Lower lobe of right lung (tissue), 2 donors: ENCODE measurements around the gene ZNF484. TPM values are rescaled to one million over a fixed set of nuclear protein-coding genes. Genes with fewer than 3 reads are reported as not detected.
"Not testable (repeated sequence)": the region's sequence is repeated elsewhere in the genome, so short reads cannot be mapped to it uniquely, and the experiment has no call there.

Experiments used
- ATAC-seq, 2 donors: fragments of 200-7000 bp; cut with Tn5 transposase; one replicate each; pipeline ENCODE4 v1.9.1; 2020 to 2022; ENCODE audit warnings: mild to moderate bottlenecking in 2 of 2, moderate library complexity in 2 of 2
- DNase-seq: peaks from one replicate; pipeline ENCODE4 v3.0.0-alpha.2; 2020
- H3K27ac ChIP-seq: fragments of 200-600 bp; one replicate; pipeline ENCODE4 v1.8.0; 2022
- H3K27me3 ChIP-seq: fragments of 200-600 bp; one replicate; pipeline ENCODE4 v1.8.0; 2022; ENCODE audit warnings: low read depth
- H3K36me3 ChIP-seq: fragments of 200-600 bp; one replicate; pipeline ENCODE4 v1.8.0; 2022; ENCODE audit warnings: mild to moderate bottlenecking
- H3K4me1 ChIP-seq: fragments of 200-600 bp; one replicate; pipeline ENCODE4 v1.8.0; 2022
- H3K4me3 ChIP-seq: fragments of 200-600 bp; one replicate; pipeline ENCODE4 v1.8.0; 2022; ENCODE audit warnings: mild to moderate bottlenecking
- H3K9me3 ChIP-seq: fragments of 200-600 bp; one replicate; pipeline ENCODE4 v1.8.0; 2022
- CTCF ChIP-seq: fragments of 200-600 bp; IDR thresholded peaks from one replicate; pipeline ENCODE4 v1.8.0; 2022; ENCODE audit warnings: antibody characterized with exemption, mild to moderate bottlenecking
- intact Hi-C: fragments of 100-400 bp; cut with DNase I; formaldehyde crosslinking; loops from one replicate; pipeline ENCODE4 v1.11.0; 2022
- long read RNA-seq: library from polyadenylated mRNA; unstranded; transcript quantifications from one replicate; pipeline ENCODE4 v2.0.0, GENCODE V29; 2021
- total RNA-seq: library from RNA; stranded (reverse); fragmentation: NEBNext Ultra II Directional; extraction: Animal tissue kit (Norgen Biotek cat#: 25700); gene quantifications from one replicate; pipeline ENCODE4 v1.2.1, GENCODE V29; 2021
- donor health status: DM: no; HTN: yes; CAD: no; lungs with severe emphysema.

Gene ZNF484
- 9.0 TPM for total RNA-seq
- long read RNA-seq, partial matches to known transcripts = 0 of 5 reads
- long read RNA-seq, other reads (novel, unspliced or antisense) = 3 of 5 reads

DNA sequence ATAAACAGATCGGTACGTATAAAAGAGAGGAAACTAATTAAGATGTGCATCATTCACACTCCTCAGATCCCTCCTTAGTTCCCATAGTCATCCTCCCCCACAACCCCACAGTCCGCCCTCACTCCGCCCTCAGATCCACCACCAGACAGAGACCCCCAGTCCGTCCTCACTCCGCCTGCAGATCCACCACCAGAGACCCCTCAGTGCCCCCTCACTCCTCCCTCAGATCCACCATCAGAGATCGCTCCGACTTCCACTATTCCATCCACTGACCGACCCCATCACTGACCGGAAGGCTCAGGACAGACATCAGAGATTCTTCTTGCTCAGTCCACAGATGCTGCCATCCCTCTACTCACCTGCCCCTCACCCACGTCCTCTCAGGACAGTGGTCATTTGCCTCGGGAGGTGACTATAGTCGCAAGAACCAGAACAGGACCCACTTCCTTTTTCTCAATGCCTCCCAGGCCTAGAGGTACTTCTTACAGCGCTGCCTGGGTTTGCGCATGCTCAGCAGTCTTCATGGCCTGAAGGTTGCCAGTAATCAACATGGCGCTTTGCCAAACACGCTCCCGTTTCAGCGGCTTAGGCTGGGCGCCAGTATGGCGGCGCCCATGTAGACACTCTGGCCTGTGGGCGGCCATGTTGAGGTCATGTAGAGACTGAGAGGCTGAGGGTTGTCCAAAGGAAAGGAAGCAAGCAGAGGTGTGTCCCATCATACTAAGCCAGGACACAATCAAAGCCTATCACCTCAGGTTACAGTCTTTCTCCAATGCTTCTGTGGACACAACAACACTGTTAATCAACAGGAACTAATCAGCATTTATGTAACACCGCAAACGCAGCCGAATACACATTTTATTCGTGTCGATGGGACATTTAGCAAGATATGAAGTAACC lies at the start of gene ZNF484:
Gene ZNF484 (minus strand): TSS at position 508 of the 900 bp plus-strand sequence. CDS start 3,009 bp downstream, outside the sequence.
- DNase-seq = peak; percentile 99
- Histone ChIP-seq H3K9me3 (no peaks in the 10 kb centered on the region), H3K36me3 (no peaks in the 10 kb centered on the region), H3K4me1 (peaks cover 14% of the 10 kb centered on the region), H3K4me3 (peak within 1 kb of the TSS; percentile 66), H3K27ac (peak within 1 kb of the TSS; percentile 82), H3K27me3 (no peaks in the 10 kb centered on the region)
- intact Hi-C loops = no loop called here
- TF ChIP-seq CTCF = no peak
- ATAC-seq = peak; percentile 100

DNA sequence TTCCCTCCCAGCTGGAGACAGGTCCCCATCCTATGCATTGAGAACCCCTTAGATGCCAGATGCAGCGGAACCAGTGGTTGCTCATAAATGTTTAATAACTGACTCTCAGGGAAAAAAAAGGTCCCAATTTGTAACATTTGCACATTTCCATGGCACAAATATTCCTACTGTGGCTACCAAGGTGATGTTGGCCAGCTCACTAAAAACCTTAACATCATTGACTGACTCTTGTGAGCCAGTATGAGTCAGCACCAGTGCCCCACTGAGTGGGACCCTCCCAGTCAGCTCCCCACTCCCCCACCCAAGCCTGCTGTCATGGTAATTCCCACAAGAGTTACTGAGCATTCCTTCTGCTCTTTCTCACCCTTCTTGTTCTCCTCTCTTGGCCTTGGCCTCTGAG lies 42.6 kb upstream of the ZNF484 start:
- no peak for ATAC-seq
- no peak for DNase-seq
- Histone ChIP-seq H3K9me3 (no peaks in the 10 kb centered on the region), H3K4me3 (no peak overlapping the region), H3K36me3 (no peaks in the 10 kb centered on the region), H3K27ac (no peak overlapping the region), H3K27me3 (no peaks in the 10 kb centered on the region), H3K4me1 (no peaks in the 10 kb centered on the region)
- intact Hi-C loops = no loop called here
- TF ChIP-seq CTCF = no peak

DNA sequence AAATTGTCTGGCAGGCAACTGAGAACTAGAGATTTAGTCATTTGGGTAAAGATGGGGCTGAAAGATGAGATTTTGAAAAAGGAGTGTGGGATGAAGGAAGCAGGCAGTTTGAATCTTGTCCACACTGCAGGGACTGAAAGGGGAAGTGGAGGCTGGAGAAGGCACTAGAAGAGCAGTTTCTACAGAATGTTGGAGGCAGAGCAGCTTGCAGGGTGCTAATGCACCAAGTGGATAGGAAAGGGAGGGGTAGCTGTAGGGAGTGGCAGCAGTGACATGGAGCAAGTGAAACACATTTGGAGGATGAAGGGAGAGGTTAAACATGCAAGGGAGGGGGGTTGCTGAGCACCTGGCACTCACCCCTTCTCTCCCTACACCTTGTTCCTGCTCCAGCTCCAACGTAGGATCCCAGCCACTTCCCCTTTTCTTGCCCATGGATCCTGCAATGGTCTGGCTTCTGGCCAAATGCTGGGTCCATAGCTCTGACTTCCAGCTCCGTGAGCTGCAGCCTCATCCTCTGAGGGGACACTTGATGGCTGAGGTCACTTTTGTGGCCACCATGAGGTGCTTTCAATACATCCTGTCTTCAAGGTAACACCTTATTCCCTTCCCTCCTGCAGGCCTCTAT lies 39.5 kb upstream of the ZNF484 start:
- H3K4me3 ChIP-seq = no peak overlapping the region
- H3K36me3 ChIP-seq = no peaks in the 10 kb centered on the region
- intact Hi-C loops = no loop called here
- DNase-seq (no peak), ATAC-seq (no peak)
- TF ChIP-seq CTCF = no peak
- no peaks in the 10 kb centered on the region for H3K9me3 ChIP-seq
- no peak overlapping the region for H3K27ac ChIP-seq
- H3K27me3 ChIP-seq = no peaks in the 10 kb centered on the region
- peaks cover under 1% of the 10 kb centered on the region for H3K4me1 ChIP-seq

DNA sequence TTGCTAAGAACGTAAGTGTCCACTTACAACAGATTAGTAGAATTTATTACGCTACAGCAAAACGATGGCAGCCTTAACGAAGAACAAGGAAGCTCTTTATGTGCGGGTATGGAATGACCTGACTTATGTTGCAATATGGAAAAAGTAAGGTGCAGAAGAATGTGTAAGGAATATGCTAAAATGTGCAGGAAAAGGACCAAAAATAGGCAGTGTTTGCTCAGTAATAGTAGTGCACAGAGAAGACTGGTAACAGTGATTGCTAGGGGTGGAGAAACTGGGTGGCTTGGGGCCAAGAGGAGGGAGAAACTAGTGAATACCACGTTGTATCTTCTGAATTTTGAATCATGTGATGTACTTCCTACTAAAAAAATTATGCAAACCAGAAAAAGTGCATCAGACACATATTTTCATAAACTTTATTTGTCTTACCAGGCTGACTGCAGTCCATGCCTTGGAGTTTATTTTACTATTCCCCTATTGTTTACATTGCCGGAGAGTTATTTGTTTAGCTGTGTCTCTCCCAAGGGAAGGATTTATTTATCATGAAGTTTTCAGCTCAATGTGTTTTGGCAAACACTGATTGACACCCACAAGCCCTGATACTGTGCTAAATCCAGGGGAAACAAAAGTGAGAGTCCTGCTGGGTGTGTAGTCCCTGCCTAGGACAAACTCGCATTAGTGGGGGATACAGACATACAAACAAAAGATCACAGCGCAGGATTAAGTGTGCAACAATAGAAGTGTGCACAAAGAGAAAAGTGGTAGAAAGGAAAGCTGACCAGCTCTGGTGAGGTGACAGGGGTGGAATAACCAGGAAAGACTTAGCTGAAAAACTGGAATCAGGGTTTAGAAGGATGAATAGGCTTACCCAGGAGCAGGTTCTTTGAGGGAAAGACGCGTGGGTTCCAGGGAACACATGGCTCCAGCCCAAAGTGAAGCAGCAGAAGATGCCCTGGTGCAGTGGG lies 34.0 kb upstream of the ZNF484 start:
- H3K4me1 ChIP-seq = peaks cover 11% of the 10 kb centered on the region
- H3K27ac ChIP-seq = no peak overlapping the region
- intact Hi-C loops = no loop called here
- ATAC-seq (peak in 1 of 2 donors; percentile 29), DNase-seq (no peak)
- no peaks in the 10 kb centered on the region for H3K9me3 ChIP-seq
- no peak overlapping the region for H3K4me3 ChIP-seq
- no peak for TF ChIP-seq CTCF
- H3K27me3 ChIP-seq = no peaks in the 10 kb centered on the region
- H3K36me3 ChIP-seq = no peaks in the 10 kb centered on the region

- H3K27ac ChIP-seq, intact Hi-C loops, H3K36me3 ChIP-seq, H3K4me1 ChIP-seq, ATAC-seq, DNase-seq, H3K27me3 ChIP-seq, H3K9me3 ChIP-seq, H3K4me3 ChIP-seq: not testable (repeated sequence)
Measured at GRCh38 chr9:92905137-92905536, 27.3 kb upstream of the ZNF484 start.
